GM12872 (cell line): ENCODE results near the gene PTTG1.

Experiments
- CTCF ChIP-seq: IDR thresholded peaks from 3 replicates; pipeline ENCODE4 v1.5.1; 2011; ENCODE audit warnings: low read depth, mild to moderate bottlenecking, low read length, moderate library complexity; ENCODE audit not compliant: insufficient read depth

PTTG1 gene

GRCh38 chr5:160477266-160477970 lies 55.8 kb downstream of the PTTG1 start:
- no peak for TF ChIP-seq CTCF

- no peak for TF ChIP-seq CTCF
Observed at GRCh38 chr5:160478163-160478562, 56.5 kb downstream of the PTTG1 start.
